Astrocyte (in vitro differentiated cells and primary cell): ENCODE measurements around the gene PODNL1. TPM values are rescaled to one million over a fixed set of nuclear protein-coding genes. Genes with fewer than 3 reads are reported as not detected.
A peak's percentile ranks its signal among the peaks of the same experiment; 100 is the strongest.
"Not testable (repeated sequence)": the region's sequence is repeated elsewhere in the genome, so short reads cannot be mapped to it uniquely, and the experiment has no call there.

Source experiments
- DNase-seq: peaks from one replicate; pipeline ENCODE4 v3.0.0-alpha.2; 2010; ENCODE audit warnings: low read depth
- FAIRE-seq: peaks from 2 replicates; lab custom pipeline; 2011; peaks lifted over from hg19 to GRCh38; lab: Jason Lieb, UNC
- H2AFZ ChIP-seq: 2 replicates; pipeline ENCODE4 v1.6.0; 2012; ENCODE audit warnings: low read depth, low read length, inconsistent platforms
- H3K27ac ChIP-seq: 2 replicates; pipeline ENCODE4 v1.5.1; 2011; ENCODE audit warnings: low read depth, low read length, inconsistent platforms
- H3K27me3 ChIP-seq: 2 replicates; pipeline ENCODE4 v1.6.0; 2011; ENCODE audit warnings: low read length, inconsistent platforms; ENCODE audit not compliant: insufficient read depth
- H3K36me3 ChIP-seq: 2 replicates; pipeline ENCODE4 v1.5.1; 2011; ENCODE audit warnings: low read length, inconsistent platforms; ENCODE audit not compliant: insufficient read depth
- H3K4me1 ChIP-seq: 2 replicates; pipeline ENCODE4 v1.5.1; 2011; ENCODE audit warnings: low read length, inconsistent platforms; ENCODE audit not compliant: insufficient read depth
- H3K4me2 ChIP-seq: 2 replicates; pipeline ENCODE4 v1.6.0; 2012; ENCODE audit warnings: low read length, inconsistent platforms
- H3K4me3 ChIP-seq: 2 replicates; pipeline ENCODE4 v1.5.1; 2011; ENCODE audit warnings: low read depth, mild to moderate bottlenecking, low read length, inconsistent platforms; ENCODE audit not compliant: insufficient read depth
- H3K79me2 ChIP-seq: 2 replicates; pipeline ENCODE4 v1.6.0; 2012; ENCODE audit warnings: mild to moderate bottlenecking, low read length, inconsistent platforms; ENCODE audit not compliant: insufficient read depth
- H3K9ac ChIP-seq: 2 replicates; pipeline ENCODE4 v1.6.0; 2012; ENCODE audit warnings: mild to moderate bottlenecking, low read length, inconsistent platforms
- H3K9me3 ChIP-seq: 2 replicates; pipeline ENCODE4 v1.5.1; 2012; ENCODE audit warnings: low read depth, mild to moderate bottlenecking, low read length, inconsistent platforms; ENCODE audit not compliant: insufficient read depth
- H4K20me1 ChIP-seq: 2 replicates; pipeline ENCODE4 v1.6.0; 2012; ENCODE audit warnings: low read length, inconsistent platforms; ENCODE audit not compliant: insufficient read depth
- H3K27ac Mint-ChIP-seq: one replicate; pipeline ENCODE4 v1.8.0; 2021; ENCODE audit warnings: mild to moderate bottlenecking, mixed read lengths; ENCODE audit not compliant: unreplicated experiment
- H3K27me3 Mint-ChIP-seq: one replicate; pipeline ENCODE4 v1.8.0; 2021; ENCODE audit warnings: low read depth, mixed read lengths; ENCODE audit not compliant: unreplicated experiment
- H3K36me3 Mint-ChIP-seq: one replicate; pipeline ENCODE4 v1.8.0; 2021; ENCODE audit warnings: low read depth, mixed read lengths; ENCODE audit not compliant: unreplicated experiment
- H3K4me1 Mint-ChIP-seq: one replicate; pipeline ENCODE4 v1.8.0; 2021; ENCODE audit warnings: low read depth, mixed read lengths; ENCODE audit not compliant: unreplicated experiment
- H3K4me3 Mint-ChIP-seq: one replicate; pipeline ENCODE4 v1.8.0; 2021; ENCODE audit warnings: mild to moderate bottlenecking, moderate library complexity, mixed read lengths; ENCODE audit not compliant: unreplicated experiment
- H3K9me3 Mint-ChIP-seq: one replicate; pipeline ENCODE4 v1.8.0; 2021; ENCODE audit warnings: mild to moderate bottlenecking, mixed read lengths; ENCODE audit not compliant: unreplicated experiment
- EZH2 ChIP-seq: IDR thresholded peaks from 2 replicates; pipeline ENCODE4 v1.6.1; 2012; ENCODE audit warnings: mild to moderate bottlenecking, low read length, inconsistent platforms; ENCODE audit not compliant: insufficient read depth
- total RNA-seq: library from RNA; stranded (reverse); gene quantifications from 2 replicates; pipeline ENCODE4 v1.2.1, GENCODE V29; 2021
- TF ChIP-seq, protein P1 (sequence below): IDR thresholded peaks from 2 replicates; pipeline ENCODE4 v1.5.1; 2011; ENCODE audit warnings: low read depth, mild to moderate bottlenecking, inconsistent platforms, low read length, moderate library complexity; ENCODE audit not compliant: insufficient read depth

The PODNL1 gene
- total RNA-seq, 1 donor from 2014 or later = 3.3 TPM

DNA sequence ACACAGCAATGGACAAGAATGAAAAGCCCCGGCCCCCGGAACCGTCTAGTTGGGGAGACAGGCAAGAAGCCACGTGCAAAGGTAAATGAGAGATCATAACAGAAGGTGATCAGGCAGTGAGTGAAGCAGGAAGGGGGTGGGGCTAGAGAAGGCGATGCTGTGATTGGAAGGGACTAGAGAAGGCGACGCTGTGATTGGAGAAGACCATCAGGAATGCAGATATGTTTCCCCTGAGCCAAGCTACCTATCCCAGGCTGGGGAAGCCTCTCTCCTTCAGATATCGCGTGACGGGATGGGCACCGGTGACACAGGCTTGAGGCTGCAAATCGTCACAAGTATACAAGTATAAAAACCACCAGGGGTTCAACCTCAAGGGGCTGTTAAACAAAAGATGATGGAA lies 35.9 kb upstream of the PODNL1 start:
- peak overlapping the region; percentile 47 for H3K27ac Mint-ChIP-seq
- no peak for FAIRE-seq
- H3K9me3 Mint-ChIP-seq = no peaks in the 10 kb centered on the region

DNA sequence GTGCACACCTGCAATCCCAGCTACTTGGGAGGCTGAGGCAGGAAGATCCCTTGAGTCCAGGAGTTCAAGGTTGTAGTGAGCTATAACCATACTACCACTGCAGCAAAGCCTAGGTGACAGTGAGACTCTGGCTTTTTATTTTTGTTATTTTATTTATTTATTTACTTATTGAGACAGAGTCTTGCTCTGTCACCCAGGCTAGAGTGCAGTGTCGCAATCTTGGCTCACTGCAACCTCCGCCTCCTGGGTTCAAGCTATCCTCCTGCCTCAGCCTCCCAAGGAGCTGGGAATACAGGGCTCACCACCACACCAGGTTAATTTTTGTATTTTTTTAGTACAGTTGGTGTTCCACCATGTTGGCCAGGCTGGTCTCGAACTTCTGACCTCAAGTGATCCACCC lies 35.3 kb upstream of the PODNL1 start:
- H2AFZ ChIP-seq, H3K4me1 ChIP-seq, H3K9me3 ChIP-seq, H3K9me3 Mint-ChIP-seq, H3K27ac ChIP-seq, H3K27ac Mint-ChIP-seq, H3K4me1 Mint-ChIP-seq, FAIRE-seq, H4K20me1 ChIP-seq, H3K4me2 ChIP-seq, H3K27me3 ChIP-seq, H3K4me3 ChIP-seq, H3K4me3 Mint-ChIP-seq, DNase-seq, H3K27me3 Mint-ChIP-seq, H3K36me3 ChIP-seq, H3K9ac ChIP-seq, H3K79me2 ChIP-seq: not testable (repeated sequence)
- H3K36me3 Mint-ChIP-seq = peaks cover 26% of the 10 kb centered on the region

More for the DNA sequence above, 35.9 kb upstream of the PODNL1 start:
- Histone ChIP-seq H3K36me3 (no peaks in the 10 kb centered on the region), H3K9ac (no peak overlapping the region), H3K4me3 (no peak overlapping the region), H3K4me2 (no peak overlapping the region), H3K9me3 (no peaks in the 10 kb centered on the region), H3K4me1 (no peaks in the 10 kb centered on the region), H4K20me1 (no peaks in the 10 kb centered on the region), H2AFZ (no peak overlapping the region), H3K79me2 (no peaks in the 10 kb centered on the region), H3K27ac (no peak overlapping the region), H3K27me3 (no peaks in the 10 kb centered on the region)
- Mint-ChIP-seq H3K27me3 (no peaks in the 10 kb centered on the region), H3K4me1 (peaks cover 7% of the 10 kb centered on the region), H3K36me3 (peaks cover 24% of the 10 kb centered on the region), H3K4me3 (no peak overlapping the region)
- DNase-seq = no peak
- TF ChIP-seq EZH2 = no peak
- TF ChIP-seq, protein P1, sequence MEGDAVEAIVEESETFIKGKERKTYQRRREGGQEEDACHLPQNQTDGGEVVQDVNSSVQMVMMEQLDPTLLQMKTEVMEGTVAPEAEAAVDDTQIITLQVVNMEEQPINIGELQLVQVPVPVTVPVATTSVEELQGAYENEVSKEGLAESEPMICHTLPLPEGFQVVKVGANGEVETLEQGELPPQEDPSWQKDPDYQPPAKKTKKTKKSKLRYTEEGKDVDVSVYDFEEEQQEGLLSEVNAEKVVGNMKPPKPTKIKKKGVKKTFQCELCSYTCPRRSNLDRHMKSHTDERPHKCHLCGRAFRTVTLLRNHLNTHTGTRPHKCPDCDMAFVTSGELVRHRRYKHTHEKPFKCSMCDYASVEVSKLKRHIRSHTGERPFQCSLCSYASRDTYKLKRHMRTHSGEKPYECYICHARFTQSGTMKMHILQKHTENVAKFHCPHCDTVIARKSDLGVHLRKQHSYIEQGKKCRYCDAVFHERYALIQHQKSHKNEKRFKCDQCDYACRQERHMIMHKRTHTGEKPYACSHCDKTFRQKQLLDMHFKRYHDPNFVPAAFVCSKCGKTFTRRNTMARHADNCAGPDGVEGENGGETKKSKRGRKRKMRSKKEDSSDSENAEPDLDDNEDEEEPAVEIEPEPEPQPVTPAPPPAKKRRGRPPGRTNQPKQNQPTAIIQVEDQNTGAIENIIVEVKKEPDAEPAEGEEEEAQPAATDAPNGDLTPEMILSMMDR = no peak

DNA sequence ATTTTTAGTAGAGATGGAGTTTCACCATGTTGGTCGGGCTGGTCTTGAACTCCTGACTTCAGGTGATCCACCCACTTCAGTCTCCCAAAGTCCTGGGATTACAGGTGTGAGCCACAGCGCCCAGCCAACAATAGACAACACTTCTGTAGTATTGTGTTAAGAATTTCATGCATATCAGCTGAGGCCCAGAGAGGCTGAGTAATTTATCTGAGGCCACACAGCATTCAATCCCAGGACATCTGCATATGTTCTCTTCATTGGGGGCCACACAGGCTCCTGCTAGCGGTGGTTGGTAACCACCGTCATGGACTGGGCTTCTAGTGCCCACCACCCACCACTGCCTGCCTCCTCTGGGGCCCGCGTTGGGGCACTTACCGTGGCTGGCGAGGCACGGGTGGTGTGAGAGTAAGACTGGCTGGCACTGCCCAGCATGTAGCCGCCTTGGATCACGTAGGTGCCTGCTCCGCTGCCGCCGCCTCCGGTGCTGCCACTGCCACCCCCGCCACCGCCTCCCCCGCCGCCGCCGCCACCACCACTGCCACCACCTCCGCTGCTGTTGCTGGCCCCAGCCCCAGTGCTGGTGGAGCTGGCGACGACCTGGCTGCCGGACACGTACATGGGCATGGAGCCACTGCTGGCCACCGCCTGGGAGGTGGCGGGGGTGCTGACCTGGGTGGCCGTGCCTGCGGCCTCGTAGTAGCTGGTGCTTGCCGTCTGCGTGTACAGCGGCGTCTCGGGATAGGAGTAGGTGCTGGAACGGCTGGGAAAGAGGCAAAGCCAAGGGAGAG lies 34.3 kb upstream of the PODNL1 start:
- Histone ChIP-seq H3K9me3 (no peaks in the 10 kb centered on the region), H3K27me3 (no peaks in the 10 kb centered on the region), H3K79me2 (no peaks in the 10 kb centered on the region), H3K36me3 (no peaks in the 10 kb centered on the region), H3K9ac (no peak overlapping the region), H2AFZ (no peak overlapping the region), H3K4me2 (no peak overlapping the region), H4K20me1 (no peaks in the 10 kb centered on the region), H3K27ac (no peak overlapping the region), H3K4me1 (no peaks in the 10 kb centered on the region), H3K4me3 (no peak overlapping the region)
- DNase-seq = no peak
- no peak for TF ChIP-seq EZH2
- TF ChIP-seq, protein P1 = no peak
- Mint-ChIP-seq H3K36me3 (peaks cover 27% of the 10 kb centered on the region), H3K27me3 (no peaks in the 10 kb centered on the region), H3K4me1 (peaks cover 7% of the 10 kb centered on the region), H3K4me3 (no peak overlapping the region), H3K9me3 (no peaks in the 10 kb centered on the region), H3K27ac (no peak overlapping the region)
- no peak for FAIRE-seq

DNA sequence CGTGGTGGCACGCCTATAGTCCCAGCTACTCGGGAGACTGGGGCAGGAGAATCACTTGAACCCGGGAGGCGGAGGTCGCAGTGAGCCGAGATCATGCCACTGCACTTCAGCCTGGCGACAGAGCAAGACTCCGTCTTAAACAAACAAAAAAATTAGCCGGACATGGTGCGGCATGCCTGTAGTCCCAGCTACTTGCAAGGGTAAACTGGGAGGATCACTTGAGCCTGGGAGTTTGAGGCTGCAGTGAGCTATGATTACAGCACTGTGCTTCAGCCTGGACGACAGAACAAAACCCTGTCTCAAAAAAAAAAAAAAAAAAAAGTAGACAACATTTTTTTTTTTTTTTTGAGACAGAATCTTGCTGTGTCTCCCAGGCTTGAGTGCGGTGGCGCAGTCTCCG lies 33.7 kb upstream of the PODNL1 start:
- H4K20me1 ChIP-seq, H3K4me1 Mint-ChIP-seq, H3K9ac ChIP-seq, H3K27ac Mint-ChIP-seq, H3K4me3 ChIP-seq, H3K27me3 Mint-ChIP-seq, H2AFZ ChIP-seq, H3K4me2 ChIP-seq, H3K4me3 Mint-ChIP-seq, H3K9me3 Mint-ChIP-seq, H3K27me3 ChIP-seq, H3K9me3 ChIP-seq, H3K36me3 ChIP-seq, FAIRE-seq, DNase-seq, H3K79me2 ChIP-seq, H3K27ac ChIP-seq, H3K4me1 ChIP-seq: not testable (repeated sequence)
- H3K36me3 Mint-ChIP-seq = peaks cover 27% of the 10 kb centered on the region
